ENCODE measurements around the gene PREX1. TPM values are rescaled to one million over a fixed set of nuclear protein-coding genes. Genes with fewer than 3 reads are reported as not detected.

PREX1 gene
- total RNA-seq, 3 donors from 2014 or later = 9.9 to 14.1 (median 13.5) TPM

DNA sequence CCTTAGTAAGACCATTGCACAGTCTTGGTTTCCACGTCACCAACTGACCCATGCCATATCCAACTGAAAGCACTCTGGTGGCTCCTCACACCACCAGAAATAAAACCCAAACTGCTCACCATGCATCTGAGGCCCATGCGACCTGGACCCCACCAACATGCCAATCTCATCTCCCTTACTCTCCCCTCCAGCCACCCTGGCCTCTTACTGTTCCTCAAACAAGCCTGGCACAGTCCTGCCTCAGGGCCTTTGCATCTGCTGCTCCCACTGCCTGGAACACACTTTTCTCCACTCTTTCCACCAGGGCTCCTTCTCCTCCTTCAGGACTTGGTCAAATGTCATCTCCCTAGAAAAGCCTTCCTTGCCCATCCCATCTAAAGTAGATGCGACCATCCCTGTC, 8.7 kb downstream of the PREX1 start:
- Histone ChIP-seq H3K36me3 (ENCODE audit: low read depth) (no peaks in the 10 kb centered on the region), H3K9me3 (no peaks in the 10 kb centered on the region), H3K4me1 (ENCODE audit: low read depth) (no peaks in the 10 kb centered on the region), H3K4me3 (no peak overlapping the region)
- TF ChIP-seq, protein P1, sequence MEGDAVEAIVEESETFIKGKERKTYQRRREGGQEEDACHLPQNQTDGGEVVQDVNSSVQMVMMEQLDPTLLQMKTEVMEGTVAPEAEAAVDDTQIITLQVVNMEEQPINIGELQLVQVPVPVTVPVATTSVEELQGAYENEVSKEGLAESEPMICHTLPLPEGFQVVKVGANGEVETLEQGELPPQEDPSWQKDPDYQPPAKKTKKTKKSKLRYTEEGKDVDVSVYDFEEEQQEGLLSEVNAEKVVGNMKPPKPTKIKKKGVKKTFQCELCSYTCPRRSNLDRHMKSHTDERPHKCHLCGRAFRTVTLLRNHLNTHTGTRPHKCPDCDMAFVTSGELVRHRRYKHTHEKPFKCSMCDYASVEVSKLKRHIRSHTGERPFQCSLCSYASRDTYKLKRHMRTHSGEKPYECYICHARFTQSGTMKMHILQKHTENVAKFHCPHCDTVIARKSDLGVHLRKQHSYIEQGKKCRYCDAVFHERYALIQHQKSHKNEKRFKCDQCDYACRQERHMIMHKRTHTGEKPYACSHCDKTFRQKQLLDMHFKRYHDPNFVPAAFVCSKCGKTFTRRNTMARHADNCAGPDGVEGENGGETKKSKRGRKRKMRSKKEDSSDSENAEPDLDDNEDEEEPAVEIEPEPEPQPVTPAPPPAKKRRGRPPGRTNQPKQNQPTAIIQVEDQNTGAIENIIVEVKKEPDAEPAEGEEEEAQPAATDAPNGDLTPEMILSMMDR (IDR thresholded peaks at IDR 0.05) = no peak
- no peak for ATAC-seq
- DNase-seq = no peak
- intact Hi-C loops (cut with DNase I, micrococcal nuclease) = no loop called here

DNA sequence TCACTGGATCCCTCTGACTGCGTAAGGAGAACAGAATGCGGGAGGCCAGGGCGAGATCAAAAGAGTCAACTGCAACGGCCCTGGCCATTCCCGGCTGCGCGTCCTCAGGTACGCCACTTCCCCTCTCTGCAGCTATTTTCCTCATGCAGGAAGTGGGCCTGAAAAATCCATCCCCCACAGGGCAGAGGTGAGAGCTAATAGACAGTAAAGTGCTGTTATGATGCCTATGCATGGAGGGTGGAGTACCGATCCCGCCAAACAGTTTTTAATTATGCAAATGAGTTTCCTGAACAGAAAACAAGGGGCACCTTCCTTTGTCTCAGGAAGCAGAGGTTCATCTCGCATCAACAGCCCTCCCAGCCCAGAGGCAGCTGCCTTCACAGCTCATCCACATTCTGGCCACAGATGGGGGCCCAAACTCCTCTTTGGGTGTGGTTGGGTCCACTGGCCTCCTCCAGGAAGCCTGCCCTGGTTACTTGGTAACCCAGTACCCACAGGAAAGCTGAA, 9.3 kb downstream of the PREX1 start:
- TF ChIP-seq, protein P1 (IDR thresholded peaks at IDR 0.05) = no peak
- Histone ChIP-seq H3K4me3 (no peak overlapping the region), H3K9me3 (no peaks in the 10 kb centered on the region), H3K4me1 (ENCODE audit: low read depth) (no peaks in the 10 kb centered on the region), H3K36me3 (ENCODE audit: low read depth) (no peaks in the 10 kb centered on the region)
- peak; percentile 66 for ATAC-seq
- DNase-seq = peak in 1 of 3 donors; percentile 69
- intact Hi-C loops (cut with DNase I, micrococcal nuclease) = no loop called here

DNA sequence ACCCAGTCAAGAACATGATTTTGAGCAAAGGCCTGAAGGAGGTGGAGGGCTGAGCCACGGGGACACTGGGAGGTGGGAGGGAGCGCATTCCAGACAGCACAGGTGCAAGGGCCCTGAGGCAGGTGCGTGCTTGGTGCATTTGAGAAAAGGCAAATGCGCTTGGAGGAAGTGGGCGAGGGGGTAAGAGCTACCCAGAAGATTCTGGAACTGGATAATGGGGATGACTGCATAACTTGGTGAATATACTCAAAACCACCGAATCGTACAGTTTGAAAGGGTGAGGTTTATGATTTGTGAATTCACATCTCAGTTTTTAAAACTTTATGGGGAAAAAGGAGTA, 9.8 kb downstream of the PREX1 start:
- H3K4me1 ChIP-seq (ENCODE audit: low read depth) = no peaks in the 10 kb centered on the region
- intact Hi-C loops (cut with DNase I, micrococcal nuclease) = no loop called here

DNA sequence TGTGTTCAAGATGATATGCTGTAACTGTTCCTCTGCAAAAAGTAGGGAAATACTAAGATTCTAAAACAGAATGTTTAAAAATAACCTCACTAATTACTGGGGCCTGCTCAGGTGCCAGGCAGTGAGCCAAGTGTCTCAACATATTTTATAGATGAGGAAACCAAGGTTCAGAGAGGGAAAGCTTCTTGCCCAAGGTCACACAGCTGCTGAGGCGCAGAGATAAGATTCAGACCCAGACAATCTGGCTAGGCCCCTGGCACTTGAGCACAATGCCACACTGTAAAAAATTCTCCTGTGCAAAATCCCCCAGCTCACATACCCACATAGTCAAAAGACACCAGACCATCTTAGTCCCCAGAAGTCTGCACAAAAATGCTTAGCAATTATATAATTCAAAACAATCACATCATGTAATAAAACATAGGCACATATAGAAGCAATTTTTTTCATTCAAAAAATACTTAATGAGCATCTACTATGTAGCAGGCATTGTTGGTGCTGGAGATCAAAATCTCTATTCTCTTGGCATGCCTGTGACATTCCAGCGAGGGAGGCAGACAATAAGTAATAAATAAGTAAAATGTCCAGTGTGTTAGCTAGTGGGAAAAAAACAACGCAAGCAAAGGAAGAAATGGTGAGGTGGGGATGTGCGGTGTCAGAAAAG, 10.3 kb downstream of the PREX1 start:
- H3K36me3 ChIP-seq (ENCODE audit: low read depth) = no peaks in the 10 kb centered on the region
- H3K4me1 ChIP-seq (ENCODE audit: low read depth) = no peaks in the 10 kb centered on the region
- TF ChIP-seq, protein P1 (IDR thresholded peaks at IDR 0.05) = no peak
- no peak for DNase-seq
- no peak overlapping the region for H3K4me3 ChIP-seq
- intact Hi-C loops (cut with DNase I, micrococcal nuclease) = no loop called here
- no peaks in the 10 kb centered on the region for H3K9me3 ChIP-seq
- ATAC-seq = no peak

More for the DNA sequence above, 9.8 kb downstream of the PREX1 start:
- ATAC-seq = no peak
- TF ChIP-seq, protein P1 (IDR thresholded peaks at IDR 0.05) = no peak
- no peaks in the 10 kb centered on the region for H3K36me3 ChIP-seq (ENCODE audit: low read depth)
- H3K4me3 ChIP-seq = no peak overlapping the region
- no peak for DNase-seq
- H3K9me3 ChIP-seq = no peaks in the 10 kb centered on the region

DNA sequence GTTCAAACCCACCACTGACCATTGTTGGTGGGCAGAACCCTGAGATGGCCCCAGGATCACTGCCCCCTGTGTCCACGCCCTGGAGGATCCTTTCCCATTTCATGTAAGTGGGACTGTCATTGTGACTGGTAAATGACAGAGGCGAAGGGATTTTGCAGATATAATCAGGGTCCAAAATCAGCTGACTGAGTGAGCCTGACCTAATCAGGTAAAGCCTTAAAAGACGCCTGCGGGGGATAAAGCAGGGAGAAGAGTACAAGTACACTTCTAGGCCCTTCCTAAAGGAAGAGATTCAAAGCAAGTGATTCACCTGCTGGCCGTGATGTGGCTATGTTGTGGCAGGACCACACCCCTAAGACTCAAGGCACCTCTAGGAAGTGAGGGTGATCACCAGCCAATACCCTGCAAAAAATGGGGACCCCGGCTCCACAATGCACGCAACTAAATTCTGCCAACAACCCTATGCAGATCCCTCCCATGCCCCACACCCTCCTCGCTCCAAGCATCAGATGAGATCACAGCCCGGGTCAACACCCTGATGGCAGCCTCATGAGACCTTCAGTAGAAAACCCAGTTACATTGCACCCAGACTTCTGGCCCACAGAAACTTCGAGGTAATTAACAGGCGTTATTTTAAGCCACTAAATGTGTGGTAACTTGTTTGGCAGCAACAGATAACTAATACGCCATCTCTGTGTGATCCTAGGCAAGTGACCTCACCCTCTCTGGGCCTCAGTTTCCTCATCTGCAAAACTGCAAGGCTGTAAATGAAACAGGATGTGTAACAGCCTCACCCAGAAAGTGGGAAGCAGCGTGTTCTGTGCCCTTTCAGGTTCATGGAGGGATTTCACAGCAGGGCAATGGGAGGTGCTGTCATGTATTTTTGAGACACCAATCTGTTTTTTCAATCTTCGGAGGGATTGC, 11.3 kb downstream of the PREX1 start:
- TF ChIP-seq, protein P1 (IDR thresholded peaks at IDR 0.05) = no peak
- Histone ChIP-seq H3K4me1 (ENCODE audit: low read depth) (no peaks in the 10 kb centered on the region), H3K9me3 (no peaks in the 10 kb centered on the region), H3K36me3 (ENCODE audit: low read depth) (no peaks in the 10 kb centered on the region), H3K4me3 (no peak overlapping the region)
- DNase-seq = no peak
- intact Hi-C loops (cut with DNase I, micrococcal nuclease) = no loop called here
- no peak for ATAC-seq

Measured in mucosa of descending colon (tissue), 3 donors.